SJSA1 (cell line): Measurements from ENCODE around the gene CLEC16A. TPM values are rescaled to one million over a fixed set of nuclear protein-coding genes. Genes with fewer than 3 reads are reported as not detected.

ENCODE experiments used
- DNase-seq, 2 experiments: peaks; one replicate each; pipeline ENCODE4 v3.0.0-alpha.2; 2015 to 2020; ENCODE audit warnings: low spot score in 2 of 2, low read depth in 1 of 2
- H3K27ac ChIP-seq: fragments of 250-450 bp; sonication (Bioruptor Pico); 2 replicates; pipeline ENCODE4 v1.5.1; 2020; ENCODE audit warnings: mild to moderate bottlenecking, moderate library complexity
- H3K27me3 ChIP-seq: fragments of 250-450 bp; sonication (Bioruptor Pico); replicated peaks from 2 replicates; pipeline ENCODE4 v1.5.1; 2020; ENCODE audit warnings: mild to moderate bottlenecking, moderate library complexity
- H3K36me3 ChIP-seq: fragments of 250-450 bp; sonication (Bioruptor Pico); 2 replicates; pipeline ENCODE4 v1.5.1; 2020; ENCODE audit warnings: mild to moderate bottlenecking
- H3K4me1 ChIP-seq: fragments of 250-450 bp; sonication (Bioruptor Pico); replicated peaks from 2 replicates; pipeline ENCODE4 v1.6.1; 2021; ENCODE audit warnings: mild to moderate bottlenecking
- H3K4me3 ChIP-seq: fragments of 250-450 bp; sonication (Bioruptor Pico); 2 replicates; pipeline ENCODE4 v1.5.1; 2020; ENCODE audit warnings: mild to moderate bottlenecking
- H3K9me3 ChIP-seq: fragments of 250-450 bp; sonication (Bioruptor Pico); replicated peaks from 2 replicates; pipeline ENCODE4 v1.5.1; 2020; ENCODE audit warnings: mild to moderate bottlenecking
- total RNA-seq: library from RNA; depleted of rRNA; stranded (reverse); fragments of >200 nt; shearing (Covaris generic); gene quantifications from 2 replicates; pipeline ENCODE4 v1.2.3, GENCODE V29; 2014

The CLEC16A gene
- total RNA-seq, 1 experiment from 2014 or later: 14.8 TPM

- H3K27me3 ChIP-seq: no peaks in the 10 kb centered on the region
- peaks cover 61% of the 10 kb centered on the region for H3K4me1 ChIP-seq
- H3K36me3 ChIP-seq: peaks cover 12% of the 10 kb centered on the region; the same call in 1 of the 2 replicates
These were observed 106.6 kb downstream of the CLEC16A start for GRCh38 chr16:11050944-11051343.

GRCh38 chr16:11051430-11051829 lies 107.1 kb downstream of the CLEC16A start:
- peaks cover 12% of the 10 kb centered on the region; the same call in 1 of the 2 replicates for H3K36me3 ChIP-seq
- no peak for DNase-seq
- H3K9me3 ChIP-seq: no peaks in the 10 kb centered on the region
- no peak overlapping the region for H3K27ac ChIP-seq
- no peaks in the 10 kb centered on the region for H3K27me3 ChIP-seq
- no peak overlapping the region for H3K4me3 ChIP-seq
- H3K4me1 ChIP-seq: peaks cover 61% of the 10 kb centered on the region

More at GRCh38 chr16:11050944-11051343, 106.6 kb downstream of the CLEC16A start:
- Histone ChIP-seq H3K9me3 (no peaks in the 10 kb centered on the region), H3K27ac (no peak overlapping the region), H3K4me3 (no peak overlapping the region)
- DNase-seq: no peak

GRCh38 chr16:11051879-11052808 lies 107.8 kb downstream of the CLEC16A start:
- peak; percentile 59 to 76 for DNase-seq
- 0 out of 2 replicates have a peak overlapping the region, but pooled peaks have one; percentile 9 for H3K27ac ChIP-seq
- peaks cover 61% of the 10 kb centered on the region for H3K4me1 ChIP-seq
- no peaks in the 10 kb centered on the region for H3K9me3 ChIP-seq
- peaks cover 13% of the 10 kb centered on the region for H3K36me3 ChIP-seq
- H3K27me3 ChIP-seq: no peaks in the 10 kb centered on the region
- no peak overlapping the region for H3K4me3 ChIP-seq

GRCh38 chr16:11053916-11054460 lies 109.6 kb downstream of the CLEC16A start:
- no peaks in the 10 kb centered on the region for H3K27me3 ChIP-seq
- no peak overlapping the region for H3K27ac ChIP-seq
- peaks cover 62% of the 10 kb centered on the region for H3K4me1 ChIP-seq
- H3K4me3 ChIP-seq: no peak overlapping the region
- peaks cover 9% of the 10 kb centered on the region for H3K36me3 ChIP-seq
- H3K9me3 ChIP-seq: no peaks in the 10 kb centered on the region
- DNase-seq: no peak

- Histone ChIP-seq H3K27me3 (no peaks in the 10 kb centered on the region), H3K36me3 (peaks cover 4% of the 10 kb centered on the region; the same call in 1 of the 2 replicates), H3K9me3 (no peaks in the 10 kb centered on the region), H3K4me3 (no peak overlapping the region), H3K4me1 (peaks cover 56% of the 10 kb centered on the region), H3K27ac (peak overlapping the region; percentile 35)
- peak in 1 of 2 experiments; percentile 59 for DNase-seq
These were observed 112.0 kb downstream of the CLEC16A start for GRCh38 chr16:11056090-11056992.

- H3K4me3 ChIP-seq: no peak overlapping the region
- H3K9me3 ChIP-seq: no peaks in the 10 kb centered on the region
- H3K36me3 ChIP-seq: peaks cover 9% of the 10 kb centered on the region; the same call in 1 of the 2 replicates
- H3K27me3 ChIP-seq: no peaks in the 10 kb centered on the region
- peak overlapping the region; percentile 35 for H3K27ac ChIP-seq
- H3K4me1 ChIP-seq: peaks cover 48% of the 10 kb centered on the region
- no peak for DNase-seq
These were observed 112.8 kb downstream of the CLEC16A start for GRCh38 chr16:11056993-11057649.

GRCh38 chr16:11057711-11058345 lies 113.5 kb downstream of the CLEC16A start:
- Histone ChIP-seq H3K36me3 (peaks cover 9% of the 10 kb centered on the region; the same call in 1 of the 2 replicates), H3K27ac (no peak overlapping the region), H3K4me1 (peaks cover 41% of the 10 kb centered on the region), H3K9me3 (no peaks in the 10 kb centered on the region), H3K27me3 (no peaks in the 10 kb centered on the region), H3K4me3 (no peak overlapping the region)
- DNase-seq: no peak

GRCh38 chr16:11058832-11059231 lies 114.5 kb downstream of the CLEC16A start:
- Histone ChIP-seq H3K4me3 (no peak overlapping the region), H3K4me1 (peaks cover 39% of the 10 kb centered on the region), H3K27ac (peak overlapping the region; percentile 16; the same call in 1 of the 2 replicates), H3K36me3 (peaks cover 12% of the 10 kb centered on the region), H3K9me3 (no peaks in the 10 kb centered on the region), H3K27me3 (no peaks in the 10 kb centered on the region)
- DNase-seq: peak; percentile 68 to 70

GRCh38 chr16:11059588-11059987 lies 115.2 kb downstream of the CLEC16A start:
- no peak for DNase-seq
- Histone ChIP-seq H3K4me1 (peaks cover 39% of the 10 kb centered on the region), H3K4me3 (no peak overlapping the region), H3K9me3 (no peaks in the 10 kb centered on the region), H3K36me3 (peaks cover 12% of the 10 kb centered on the region), H3K27me3 (no peaks in the 10 kb centered on the region), H3K27ac (no peak overlapping the region)

GRCh38 chr16:11060364-11060763 lies 116.0 kb downstream of the CLEC16A start:
- no peak overlapping the region for H3K27ac ChIP-seq
- H3K27me3 ChIP-seq: no peaks in the 10 kb centered on the region
- H3K4me3 ChIP-seq: no peak overlapping the region
- no peak for DNase-seq
- no peaks in the 10 kb centered on the region for H3K9me3 ChIP-seq
- H3K4me1 ChIP-seq: peaks cover 39% of the 10 kb centered on the region
- peaks cover 15% of the 10 kb centered on the region for H3K36me3 ChIP-seq

- Histone ChIP-seq H3K36me3 (peaks cover 15% of the 10 kb centered on the region), H3K27ac (no peak overlapping the region), H3K4me3 (no peak overlapping the region), H3K9me3 (no peaks in the 10 kb centered on the region), H3K27me3 (no peaks in the 10 kb centered on the region), H3K4me1 (peaks cover 37% of the 10 kb centered on the region)
- DNase-seq: no peak
These were observed 116.5 kb downstream of the CLEC16A start for GRCh38 chr16:11060842-11061241.

GRCh38 chr16:11061629-11062270 lies 117.4 kb downstream of the CLEC16A start:
- H3K36me3 ChIP-seq: peaks cover 15% of the 10 kb centered on the region
- no peak overlapping the region for H3K27ac ChIP-seq
- no peaks in the 10 kb centered on the region for H3K9me3 ChIP-seq
- H3K4me3 ChIP-seq: no peak overlapping the region
- no peak for DNase-seq
- H3K27me3 ChIP-seq: no peaks in the 10 kb centered on the region
- peaks cover 28% of the 10 kb centered on the region for H3K4me1 ChIP-seq
